OCI-LY1 (cell line): ENCODE results near the gene TXNDC2.
A peak's percentile ranks its signal among the peaks of the same experiment; 100 is the strongest.

Source experiments
- H2AFZ ChIP-seq: fragments of 200-600 bp; sonication (generic), shearing (Covaris generic); 2 replicates; pipeline ENCODE4 v1.6.0; 2014; ENCODE audit warnings: antibody characterized with exemption, mild to moderate bottlenecking, low read length
- H3F3A ChIP-seq: fragments of 200-600 bp; sonication (generic), shearing (Covaris generic); 2 replicates; pipeline ENCODE4 v1.6.0; 2014; ENCODE audit warnings: mild to moderate bottlenecking, antibody characterized with exemption, low read length, moderate library complexity; ENCODE audit not compliant: insufficient read depth
- H3K27ac ChIP-seq: fragments of 200-600 bp; sonication (generic); 2 replicates; pipeline ENCODE4 v1.5.1; 2014; ENCODE audit warnings: low read length, mixed run types, mild to moderate bottlenecking, low read depth; ENCODE audit not compliant: poor library complexity, severe bottlenecking
- H3K27me3 ChIP-seq: fragments of 200-600 bp; sonication (generic); 2 replicates; pipeline ENCODE4 v1.6.0; 2014; ENCODE audit warnings: antibody characterized with exemption, mild to moderate bottlenecking, low read length, moderate library complexity; ENCODE audit not compliant: insufficient read depth
- H3K36me3 ChIP-seq: fragments of 200-600 bp; sonication (generic); 2 replicates; pipeline ENCODE4 v1.6.1; 2014; ENCODE audit warnings: mild to moderate bottlenecking, antibody characterized with exemption, low read length, moderate library complexity, mixed read lengths; ENCODE audit not compliant: insufficient read depth
- H3K4me1 ChIP-seq: fragments of 200-600 bp; sonication (generic); 2 replicates; pipeline ENCODE4 v1.5.1; 2014; ENCODE audit warnings: mild to moderate bottlenecking, low read length, moderate library complexity; ENCODE audit not compliant: insufficient read depth, severe bottlenecking
- H3K4me2 ChIP-seq: fragments of 200-600 bp; sonication (generic), shearing (Covaris generic); 2 replicates; pipeline ENCODE4 v1.6.1; 2014; ENCODE audit warnings: low read length
- H3K4me3 ChIP-seq: fragments of 200-600 bp; sonication (generic); 2 replicates; pipeline ENCODE4 v1.5.1; 2014; ENCODE audit warnings: low read length, low read depth, mild to moderate bottlenecking, mixed read lengths; ENCODE audit not compliant: poor library complexity, severe bottlenecking
- H3K79me2 ChIP-seq: fragments of 200-600 bp; shearing (Covaris generic); 2 replicates; pipeline ENCODE4 v1.6.1; 2016; ENCODE audit warnings: mixed run types, low read length, mixed read lengths; ENCODE audit not compliant: insufficient read depth
- H3K9ac ChIP-seq: fragments of 200-600 bp; sonication (generic), shearing (Covaris generic); 2 replicates; pipeline ENCODE4 v1.6.1; 2014; ENCODE audit warnings: mild to moderate bottlenecking, low read length, mixed read lengths
- H3K9me2 ChIP-seq: fragments of 200-600 bp; sonication (generic), shearing (Covaris generic); 2 replicates; pipeline ENCODE4 v1.6.1; 2014; ENCODE audit warnings: low read depth, mild to moderate bottlenecking, low read length, mixed read lengths
- H3K9me3 ChIP-seq: fragments of 200-600 bp; shearing (Covaris generic); 2 replicates; pipeline ENCODE4 v1.6.1; 2014; ENCODE audit warnings: low read length, mixed read lengths
- H4K20me1 ChIP-seq: fragments of 200-600 bp; sonication (generic), shearing (Covaris generic); 2 replicates; pipeline ENCODE4 v1.6.0; 2016; ENCODE audit warnings: mild to moderate bottlenecking, low read length; ENCODE audit not compliant: insufficient read depth
- CTCF ChIP-seq: fragments of 200-600 bp; sonication (generic), shearing (Covaris generic); IDR thresholded peaks from 2 replicates; pipeline ENCODE4 v1.5.1; 2017; ENCODE audit warnings: mild to moderate bottlenecking, antibody characterized with exemption, low read length, moderate library complexity, mixed read lengths
- EZH2 ChIP-seq: fragments of 200-600 bp; sonication (generic), shearing (Covaris generic); IDR thresholded peaks from 2 replicates; pipeline ENCODE4 v1.8.0; 2017; ENCODE audit warnings: borderline replicate concordance, mixed run types, mild to moderate bottlenecking, antibody characterized with exemption, low read length, moderate library complexity, mixed read lengths

TXNDC2 gene

GRCh38 chr18:9915291-9916076, 29.7 kb downstream of the TXNDC2 start:
- peaks cover 58% of the 10 kb centered on the region for H3K79me2 ChIP-seq
- TF ChIP-seq EZH2 (no peak), CTCF (no peak)
- no peaks in the 10 kb centered on the region; the same call in 1 of the 2 replicates for H3K36me3 ChIP-seq
- H3F3A ChIP-seq = 0 out of 2 replicates have a peak, but pooled peaks cover 2% of the 10 kb centered on the region
- H3K4me2 ChIP-seq = peak overlapping the region; percentile 93
- H3K9me2 ChIP-seq = no peaks in the 10 kb centered on the region
- peak overlapping the region; percentile 81 for H3K9ac ChIP-seq
- H3K4me1 ChIP-seq = peaks cover 58% of the 10 kb centered on the region
- peaks cover 16% of the 10 kb centered on the region for H4K20me1 ChIP-seq
- H3K27me3 ChIP-seq = no peaks in the 10 kb centered on the region
- H2AFZ ChIP-seq = no peak overlapping the region
- H3K4me3 ChIP-seq = peak overlapping the region; percentile 87
- H3K27ac ChIP-seq = peak overlapping the region; percentile 70
- H3K9me3 ChIP-seq = 0 out of 2 replicates have a peak, but pooled peaks cover 4% of the 10 kb centered on the region

GRCh38 chr18:9916077-9916639, 30.4 kb downstream of the TXNDC2 start:
- Histone ChIP-seq H3K36me3 (no peaks in the 10 kb centered on the region; the same call in 1 of the 2 replicates), H4K20me1 (peaks cover 22% of the 10 kb centered on the region), H3K79me2 (peaks cover 64% of the 10 kb centered on the region), H3K9me2 (no peaks in the 10 kb centered on the region), H3K27me3 (no peaks in the 10 kb centered on the region), H3K4me1 (peaks cover 65% of the 10 kb centered on the region), H3K9ac (peak overlapping the region; percentile 81), H3K27ac (no peak overlapping the region), H3K9me3 (0 out of 2 replicates have a peak, but pooled peaks cover 4% of the 10 kb centered on the region), H3K4me2 (peak overlapping the region; percentile 93), H3K4me3 (peak overlapping the region; percentile 87), H2AFZ (no peak overlapping the region), H3F3A (0 out of 2 replicates have a peak, but pooled peaks cover 2% of the 10 kb centered on the region)
- TF ChIP-seq CTCF = no peak
- no peak for TF ChIP-seq EZH2

DNA sequence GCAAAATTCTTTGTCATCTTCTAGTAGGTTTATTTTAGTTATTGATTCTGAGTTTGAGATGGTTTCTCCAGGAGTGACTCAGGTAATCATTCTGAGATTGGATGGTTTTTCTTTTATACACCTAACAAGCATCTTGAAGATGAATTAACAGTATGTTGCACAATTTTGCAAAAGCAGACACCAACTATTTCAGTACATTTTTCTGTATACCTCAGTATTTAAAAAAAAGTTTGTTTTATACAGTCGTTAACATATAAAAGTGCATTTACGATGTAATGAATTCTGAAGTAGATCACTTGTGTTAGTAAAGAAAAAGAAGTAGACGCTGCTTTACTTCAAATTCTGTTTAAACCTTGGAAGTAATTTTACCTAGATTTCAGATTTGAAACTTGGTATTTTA, 31.0 kb downstream of the TXNDC2 start:
- peak overlapping the region; percentile 93 for H3K4me2 ChIP-seq
- H3F3A ChIP-seq = 0 out of 2 replicates have a peak, but pooled peaks cover 2% of the 10 kb centered on the region
- peak overlapping the region; percentile 87 for H3K4me3 ChIP-seq
- peaks cover 22% of the 10 kb centered on the region for H4K20me1 ChIP-seq
- H3K9ac ChIP-seq = peak overlapping the region; percentile 81; the same call in 1 of the 2 replicates
- H3K36me3 ChIP-seq = no peaks in the 10 kb centered on the region; the same call in 1 of the 2 replicates
- no peaks in the 10 kb centered on the region for H3K9me2 ChIP-seq
- no peak for TF ChIP-seq CTCF
- TF ChIP-seq EZH2 = no peak
- H2AFZ ChIP-seq = no peak overlapping the region
- H3K27ac ChIP-seq = no peak overlapping the region
- no peaks in the 10 kb centered on the region for H3K27me3 ChIP-seq
- peaks cover 71% of the 10 kb centered on the region for H3K79me2 ChIP-seq
- 0 out of 2 replicates have a peak, but pooled peaks cover 4% of the 10 kb centered on the region for H3K9me3 ChIP-seq
- peaks cover 70% of the 10 kb centered on the region for H3K4me1 ChIP-seq
